ENCODE data around the gene PRICKLE2.
A peak's percentile ranks its signal among the peaks of the same experiment; 100 is the strongest.

DNA sequence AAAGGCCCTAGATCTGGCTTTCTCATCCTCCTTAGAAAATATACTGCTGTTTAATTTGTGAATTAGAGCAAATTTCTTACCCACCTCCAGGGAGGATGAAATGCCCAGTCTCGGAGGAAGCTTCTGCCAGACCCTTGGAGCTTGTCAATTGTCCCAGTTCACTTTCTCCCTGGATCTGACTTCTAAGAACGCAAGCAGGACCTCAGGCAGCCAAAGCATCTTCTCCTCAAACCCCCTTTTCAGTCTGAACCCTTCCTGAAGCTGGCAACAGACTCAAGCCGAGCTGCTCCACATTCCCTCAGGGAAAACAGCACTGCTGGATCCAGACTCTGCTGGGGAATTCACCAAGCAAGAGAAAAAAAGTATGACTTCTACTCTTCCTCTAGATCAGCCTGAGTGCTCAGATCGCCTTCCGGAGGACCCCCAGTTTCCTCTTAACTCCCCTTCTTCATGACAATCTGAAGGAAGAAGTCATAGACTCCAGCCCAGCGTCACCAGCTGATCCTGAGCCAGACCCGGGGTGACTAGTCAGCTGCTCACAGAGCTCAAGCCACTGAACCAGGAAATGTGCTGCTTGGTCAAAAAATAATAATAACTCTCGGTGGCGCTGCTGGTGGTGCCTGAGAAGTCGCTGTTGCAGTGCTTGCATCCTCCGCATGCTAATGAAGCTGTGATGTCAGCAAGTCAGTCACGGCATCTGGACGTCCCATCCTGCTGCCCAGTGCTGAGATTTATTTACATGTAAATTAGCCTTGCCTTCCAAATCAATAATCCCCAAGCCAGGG is at the start of gene PRICKLE2:
- TF ChIP-seq, protein P1, sequence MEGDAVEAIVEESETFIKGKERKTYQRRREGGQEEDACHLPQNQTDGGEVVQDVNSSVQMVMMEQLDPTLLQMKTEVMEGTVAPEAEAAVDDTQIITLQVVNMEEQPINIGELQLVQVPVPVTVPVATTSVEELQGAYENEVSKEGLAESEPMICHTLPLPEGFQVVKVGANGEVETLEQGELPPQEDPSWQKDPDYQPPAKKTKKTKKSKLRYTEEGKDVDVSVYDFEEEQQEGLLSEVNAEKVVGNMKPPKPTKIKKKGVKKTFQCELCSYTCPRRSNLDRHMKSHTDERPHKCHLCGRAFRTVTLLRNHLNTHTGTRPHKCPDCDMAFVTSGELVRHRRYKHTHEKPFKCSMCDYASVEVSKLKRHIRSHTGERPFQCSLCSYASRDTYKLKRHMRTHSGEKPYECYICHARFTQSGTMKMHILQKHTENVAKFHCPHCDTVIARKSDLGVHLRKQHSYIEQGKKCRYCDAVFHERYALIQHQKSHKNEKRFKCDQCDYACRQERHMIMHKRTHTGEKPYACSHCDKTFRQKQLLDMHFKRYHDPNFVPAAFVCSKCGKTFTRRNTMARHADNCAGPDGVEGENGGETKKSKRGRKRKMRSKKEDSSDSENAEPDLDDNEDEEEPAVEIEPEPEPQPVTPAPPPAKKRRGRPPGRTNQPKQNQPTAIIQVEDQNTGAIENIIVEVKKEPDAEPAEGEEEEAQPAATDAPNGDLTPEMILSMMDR (IDR thresholded peaks at IDR 0.05) = peak; percentile 27 to 35 (median 30)
- no peak for TF ChIP-seq POLR2A (IDR thresholded peaks at IDR 0.05)
